ENCODE data around the gene CD82.

CD82 gene

GRCh38 chr11:44602891-44603310, 37.4 kb downstream of the CD82 start:
- DNase-seq (ENCODE audit: low read depth) = no peak

GRCh38 chr11:44604171-44604581, 38.7 kb downstream of the CD82 start:
- no peak for DNase-seq (ENCODE audit: low read depth)

- no peak for DNase-seq (ENCODE audit: low read depth)
Observed at GRCh38 chr11:44605068-44605708, 39.7 kb downstream of the CD82 start.

- DNase-seq (ENCODE audit: low read depth) = no peak
Observed at GRCh38 chr11:44605965-44606364, 40.5 kb downstream of the CD82 start.

- DNase-seq (ENCODE audit: low read depth) = no peak
Observed at GRCh38 chr11:44606472-44606871, 41.0 kb downstream of the CD82 start.

GRCh38 chr11:44607319-44607962, 42.0 kb downstream of the CD82 start:
- DNase-seq (ENCODE audit: low read depth) = no peak

GRCh38 chr11:44607987-44608386, 42.5 kb downstream of the CD82 start:
- no peak for DNase-seq (ENCODE audit: low read depth)

- DNase-seq (ENCODE audit: low read depth) = no peak
Observed at GRCh38 chr11:44608651-44608990, 43.2 kb downstream of the CD82 start.

GRCh38 chr11:44608991-44609782, 43.7 kb downstream of the CD82 start:
- DNase-seq (ENCODE audit: low read depth) = peak; percentile 9

GRCh38 chr11:44609783-44610155, 44.3 kb downstream of the CD82 start:
- DNase-seq (ENCODE audit: low read depth) = no peak

GRCh38 chr11:44610186-44610955, 44.9 kb downstream of the CD82 start:
- no peak for DNase-seq (ENCODE audit: low read depth)

- no peak for DNase-seq (ENCODE audit: low read depth)
Observed at GRCh38 chr11:44611088-44611487, 45.6 kb downstream of the CD82 start.

- peak; percentile 68 for DNase-seq (ENCODE audit: low read depth)
Observed at GRCh38 chr11:44611687-44612434, 46.4 kb downstream of the CD82 start.

GRCh38 chr11:44613153-44613552, 47.7 kb downstream of the CD82 start:
- no peak for DNase-seq (ENCODE audit: low read depth)

- no peak for DNase-seq (ENCODE audit: low read depth)
Observed at GRCh38 chr11:44614281-44614775, 48.9 kb downstream of the CD82 start.

- DNase-seq (ENCODE audit: low read depth) = no peak
Observed at GRCh38 chr11:44615041-44615755, 49.7 kb downstream of the CD82 start.

- DNase-seq (ENCODE audit: low read depth) = no peak
Observed at GRCh38 chr11:44615913-44616791, 50.7 kb downstream of the CD82 start.

- no peak for DNase-seq (ENCODE audit: low read depth)
Observed at GRCh38 chr11:44617671-44618461, 52.4 kb downstream of the CD82 start.
